Keratinocyte (primary cell): ENCODE results near the gene HMGB1. TPM values are rescaled to one million over a fixed set of nuclear protein-coding genes. Genes with fewer than 3 reads are reported as not detected.
A peak's percentile ranks its signal among the peaks of the same experiment; 100 is the strongest.

ENCODE experiments used
- DNase-seq: peaks from one replicate; pipeline ENCODE4 v3.0.0-alpha.2; 2011; ENCODE audit warnings: low read depth, missing footprints, low spot score
- FAIRE-seq: peaks from 2 replicates; lab custom pipeline; 2011; peaks lifted over from hg19 to GRCh38; lab: Jason Lieb, UNC
- H2AFZ ChIP-seq: 2 replicates; pipeline ENCODE4 v1.6.0; 2012; ENCODE audit warnings: low read length, control low read depth, inconsistent platforms; ENCODE audit not compliant: control insufficient read depth
- H3K27ac ChIP-seq: 2 replicates; pipeline ENCODE4 v1.5.1; 2011; ENCODE audit warnings: low read length; ENCODE audit not compliant: control insufficient read depth, insufficient read depth
- H3K27me3 ChIP-seq: 3 replicates; pipeline ENCODE4 v1.6.0; 2011; ENCODE audit warnings: low read length; ENCODE audit not compliant: control insufficient read depth, insufficient read depth; ENCODE audit errors: extremely low read depth
- H3K36me3 ChIP-seq, 2 experiments: 2 replicates in 1 of 2; 3 replicates in 1 of 2; pipeline ENCODE4 v1.5.1; 2011; ENCODE audit warnings: low read length in 2 of 2, mild to moderate bottlenecking in 1 of 2; ENCODE audit not compliant: control insufficient read depth in 2 of 2, insufficient read depth in 2 of 2; ENCODE audit errors: extremely low read depth in 1 of 2
- H3K4me1 ChIP-seq: 3 replicates; pipeline ENCODE4 v1.5.1; 2011; ENCODE audit warnings: low read length; ENCODE audit not compliant: control insufficient read depth, insufficient read depth; ENCODE audit errors: extremely low read depth
- H3K4me2 ChIP-seq: 3 replicates; pipeline ENCODE4 v1.6.0; 2011; ENCODE audit warnings: low read depth, low read length; ENCODE audit not compliant: control insufficient read depth, insufficient read depth; ENCODE audit errors: extremely low read depth
- H3K4me3 ChIP-seq, 3 experiments: fragments of 200-600 bp in 1 of 3; sonication (generic) in 1 of 3; 2 replicates in 2 of 3; 3 replicates in 1 of 3; pipeline ENCODE4 v1.5.1; 2011 to 2016; ENCODE audit warnings: low read length in 3 of 3, mild to moderate bottlenecking in 3 of 3, control low read depth in 2 of 3, inconsistent platforms in 1 of 3, low read depth in 1 of 3, mixed read lengths in 1 of 3, mixed run types in 1 of 3, moderate library complexity in 1 of 3; ENCODE audit not compliant: control insufficient read depth in 2 of 3, insufficient read depth in 2 of 3; ENCODE audit errors: extremely low read depth in 1 of 3
- H3K79me2 ChIP-seq: 2 replicates; pipeline ENCODE4 v1.6.0; 2012; ENCODE audit warnings: low read length; ENCODE audit not compliant: control insufficient read depth, insufficient read depth
- H3K9ac ChIP-seq: 3 replicates; pipeline ENCODE4 v1.6.0; 2011; ENCODE audit warnings: low read length; ENCODE audit not compliant: control insufficient read depth, insufficient read depth; ENCODE audit errors: extremely low read depth
- H3K9me1 ChIP-seq: 3 replicates; pipeline ENCODE4 v1.6.0; 2011; ENCODE audit warnings: low read length; ENCODE audit not compliant: control insufficient read depth, insufficient read depth; ENCODE audit errors: extremely low read depth
- H3K9me3 ChIP-seq: 2 replicates; pipeline ENCODE4 v1.5.1; 2012; ENCODE audit warnings: low read depth, low read length; ENCODE audit not compliant: control insufficient read depth
- H4K20me1 ChIP-seq: 3 replicates; pipeline ENCODE4 v1.6.0; 2011; ENCODE audit warnings: low read length; ENCODE audit not compliant: control insufficient read depth, insufficient read depth; ENCODE audit errors: extremely low read depth
- EZH2 ChIP-seq: IDR thresholded peaks from one replicate; pipeline ENCODE4 v1.6.1; 2012; ENCODE audit warnings: inconsistent platforms, mild to moderate bottlenecking, low read length, moderate library complexity
- dilution Hi-C: fragments of 300-500 bp; cut with MboI; formaldehyde crosslinking; loops from one replicate; pipeline ENCODE4 v1.7.0; 2020; ENCODE audit warnings: low sequenced_read_pairs; ENCODE audit not compliant: extremely low pct_ligation_motif_present
- polyA plus RNA-seq, 5 experiments: library from polyadenylated mRNA; depleted of rRNA in 3 of 5; stranded (reverse) in 3 of 5; stranded (forward) in 1 of 5; unstranded in 1 of 5; fragments of >200 nt; gene quantifications; 1 replicate in 1 of 5; 2 replicates in 3 of 5; 3 replicates in 1 of 5; pipeline versions ENCODE4 v1.2.1 to v1.2.3, GENCODE V29; 2011 to 2012; ENCODE audit warnings: missing spikeins in 2 of 5, low read depth in 1 of 5, low replicate concordance in 1 of 5
- TF ChIP-seq, protein P1 (sequence below), 3 experiments: IDR thresholded peaks in 1 of 3; conservative IDR thresholded peaks in 1 of 3; optimal IDR thresholded peaks in 1 of 3; 2 replicates in 2 of 3; 3 replicates in 1 of 3; pipeline versions ENCODE3 to v1.5.1; 2011; ENCODE audit warnings: low read length in 3 of 3, mild to moderate bottlenecking in 3 of 3, moderate library complexity in 2 of 3, control low read depth in 1 of 3, inconsistent platforms in 1 of 3; ENCODE audit not compliant: insufficient read depth in 2 of 3; ENCODE audit errors: extremely low read depth in 1 of 3

Gene HMGB1
- polyA plus RNA-seq, 1 donor (not counting 4 experiments of a cell fraction or from before 2014, with no cell fraction given) = 221 TPM

DNA sequence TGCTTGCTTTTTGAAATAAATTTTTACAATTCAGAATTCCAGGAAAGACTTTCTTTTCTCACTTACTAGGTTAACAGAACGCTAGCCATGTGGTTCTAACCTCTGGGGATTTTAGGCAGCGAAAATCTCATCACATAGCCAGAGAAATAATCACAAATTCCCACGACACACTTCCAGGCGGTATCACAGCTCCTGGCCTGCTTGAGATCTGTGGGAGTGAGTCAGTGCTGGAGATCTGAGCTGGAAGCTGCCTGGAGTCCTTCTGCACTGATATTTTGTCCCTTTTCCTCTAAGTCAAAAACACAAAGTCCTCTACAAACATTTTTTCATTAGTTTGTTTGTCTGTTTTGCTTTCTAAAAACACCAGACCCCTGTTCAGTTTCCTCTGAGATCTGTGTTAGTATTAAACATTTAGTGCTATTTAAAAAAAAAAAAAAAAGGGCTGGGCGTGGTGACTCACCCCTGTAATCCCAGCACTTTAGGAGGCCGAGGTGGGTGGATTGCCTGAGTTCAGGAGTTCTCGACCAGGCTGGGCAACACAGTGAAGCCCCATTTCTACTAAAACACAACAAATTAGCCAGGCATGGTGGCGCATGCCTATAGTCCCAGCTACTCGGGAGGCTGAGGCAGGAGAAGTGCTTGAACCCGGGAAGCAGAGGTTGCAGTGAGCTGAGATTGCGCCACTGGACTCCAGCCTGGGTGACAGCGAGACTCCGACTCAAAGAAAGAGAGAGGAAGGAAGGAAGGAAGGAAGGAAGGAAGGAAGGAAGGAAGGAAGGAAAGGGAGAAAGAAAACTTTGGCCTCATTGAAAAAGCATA is 55.6 kb downstream of the HMGB1 start:
- Histone ChIP-seq H3K36me3 (no peaks in the 10 kb centered on the region), H3K27me3 (no peaks in the 10 kb centered on the region), H3K4me2 (no peak overlapping the region), H3K9ac (no peak overlapping the region), H3K4me3 (no peak overlapping the region), H3K27ac (no peak overlapping the region), H3K4me1 (peaks cover 19% of the 10 kb centered on the region), H3K79me2 (no peaks in the 10 kb centered on the region), H4K20me1 (no peaks in the 10 kb centered on the region), H3K9me1 (no peaks in the 10 kb centered on the region), H2AFZ (no peak overlapping the region), H3K9me3 (no peaks in the 10 kb centered on the region)
- no peak for TF ChIP-seq EZH2
- TF ChIP-seq, protein P1, sequence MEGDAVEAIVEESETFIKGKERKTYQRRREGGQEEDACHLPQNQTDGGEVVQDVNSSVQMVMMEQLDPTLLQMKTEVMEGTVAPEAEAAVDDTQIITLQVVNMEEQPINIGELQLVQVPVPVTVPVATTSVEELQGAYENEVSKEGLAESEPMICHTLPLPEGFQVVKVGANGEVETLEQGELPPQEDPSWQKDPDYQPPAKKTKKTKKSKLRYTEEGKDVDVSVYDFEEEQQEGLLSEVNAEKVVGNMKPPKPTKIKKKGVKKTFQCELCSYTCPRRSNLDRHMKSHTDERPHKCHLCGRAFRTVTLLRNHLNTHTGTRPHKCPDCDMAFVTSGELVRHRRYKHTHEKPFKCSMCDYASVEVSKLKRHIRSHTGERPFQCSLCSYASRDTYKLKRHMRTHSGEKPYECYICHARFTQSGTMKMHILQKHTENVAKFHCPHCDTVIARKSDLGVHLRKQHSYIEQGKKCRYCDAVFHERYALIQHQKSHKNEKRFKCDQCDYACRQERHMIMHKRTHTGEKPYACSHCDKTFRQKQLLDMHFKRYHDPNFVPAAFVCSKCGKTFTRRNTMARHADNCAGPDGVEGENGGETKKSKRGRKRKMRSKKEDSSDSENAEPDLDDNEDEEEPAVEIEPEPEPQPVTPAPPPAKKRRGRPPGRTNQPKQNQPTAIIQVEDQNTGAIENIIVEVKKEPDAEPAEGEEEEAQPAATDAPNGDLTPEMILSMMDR (optimal IDR thresholded peaks at IDR 0.05 in 1 of 3, IDR thresholded peaks at IDR 0.05 in 1 of 3, conservative IDR thresholded peaks at IDR 0.05 in 1 of 3; ENCODE audit: extremely low read depth in 1 of 3, insufficient read depth in 2 of 3, low read length in 3 of 3) = no peak
- FAIRE-seq = peak; percentile 41
- dilution Hi-C loops = no loop called here
- DNase-seq = no peak

DNA sequence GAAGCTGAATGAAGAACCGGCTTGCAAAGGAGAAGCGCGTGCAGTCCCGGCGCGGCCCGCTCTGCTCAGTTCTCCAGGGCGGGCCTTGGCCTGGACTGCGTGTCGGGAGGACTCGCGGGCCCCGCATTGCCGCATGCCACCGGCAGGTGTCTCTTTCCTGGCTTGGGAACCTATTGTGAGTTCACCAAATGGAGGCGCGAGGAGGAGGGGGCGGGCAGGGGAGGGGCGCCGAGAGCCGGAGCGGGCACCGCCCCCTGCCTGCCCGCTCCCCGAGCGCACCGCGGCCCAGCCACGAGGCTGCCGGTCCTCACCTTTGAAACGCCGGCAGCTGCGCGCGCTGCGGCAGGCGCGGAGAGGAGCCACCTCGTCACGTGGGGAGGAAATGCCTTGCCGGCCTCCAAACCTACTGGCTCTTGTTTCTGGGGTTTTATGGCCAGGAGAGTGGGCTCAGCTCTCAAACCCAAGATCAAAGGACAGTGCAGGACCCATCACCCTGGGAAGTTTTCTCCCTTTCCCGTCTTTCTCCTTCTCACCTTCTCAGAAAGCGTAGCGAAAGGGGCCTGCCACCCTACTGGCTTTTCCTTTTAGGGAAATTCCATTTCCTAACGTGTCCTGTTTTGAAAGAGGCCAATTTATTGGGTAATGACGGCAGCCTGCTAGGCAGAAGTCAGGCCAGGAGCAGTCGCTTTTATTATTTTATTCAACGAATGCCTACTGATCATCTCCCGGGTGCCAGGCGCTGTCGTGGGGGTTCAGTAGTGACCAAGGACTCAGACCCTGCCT is 57.2 kb downstream of the HMGB1 start:
- dilution Hi-C loops = no loop called here
- Histone ChIP-seq H3K9me3 (no peaks in the 10 kb centered on the region), H3K9ac (peak overlapping the region; percentile 68), H3K79me2 (no peaks in the 10 kb centered on the region), H3K4me2 (peak overlapping the region; percentile 63), H3K27ac (peak overlapping the region; percentile 79), H3K4me1 (peaks cover 32% of the 10 kb centered on the region), H4K20me1 (no peaks in the 10 kb centered on the region), H3K36me3 (no peaks in the 10 kb centered on the region), H2AFZ (peak overlapping the region; percentile 91), H3K27me3 (no peaks in the 10 kb centered on the region), H3K4me3 (peak overlapping the region in 1 of 3 experiments; percentile 45), H3K9me1 (no peaks in the 10 kb centered on the region)
- no peak for TF ChIP-seq EZH2
- TF ChIP-seq, protein P1 (optimal IDR thresholded peaks at IDR 0.05 in 1 of 3, IDR thresholded peaks at IDR 0.05 in 1 of 3, conservative IDR thresholded peaks at IDR 0.05 in 1 of 3; ENCODE audit: extremely low read depth in 1 of 3, insufficient read depth in 2 of 3, low read length in 3 of 3) = peak; percentile 41 to 80 (median 79)
- FAIRE-seq (peak; percentile 5), DNase-seq (no peak)
